ENCODE results near the gene LLCFC1.

- TF ChIP-seq CTCF (IDR thresholded peaks at IDR 0.05; ENCODE audit: low read depth, low read length) (no peak), EZH2phosphoT487 (IDR thresholded peaks at IDR 0.05; ENCODE audit: low read depth) (no peak)
Observed at GRCh38 chr7:142968229-142968628, 28.9 kb downstream of the LLCFC1 start.
